ENCODE results near the gene RGS7.
"Not testable (repeated sequence)": the region's sequence is repeated elsewhere in the genome, so short reads cannot be mapped to it uniquely, and the experiment has no call there.

RGS7 gene

DNA sequence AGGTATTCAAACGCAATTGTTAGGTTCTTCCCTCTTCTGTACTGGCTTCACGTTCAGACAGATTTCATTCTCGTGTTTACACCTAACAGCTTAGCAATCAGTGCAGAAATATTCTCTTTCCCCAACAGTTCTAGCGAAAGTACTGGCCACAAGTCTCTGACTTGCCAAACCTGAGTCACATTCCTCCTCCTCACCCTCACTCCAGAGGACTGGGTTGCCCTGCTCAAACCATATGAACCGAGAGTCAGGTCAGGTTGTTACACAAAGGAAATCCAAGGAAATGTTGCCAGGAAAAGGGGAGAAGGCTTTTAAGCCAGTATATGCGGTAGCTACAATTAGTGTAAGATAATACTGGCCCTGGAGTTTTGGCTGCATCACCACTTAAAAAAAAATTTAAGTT, 282.5 kb downstream of the RGS7 start:
- no peak for DNase-seq

DNA sequence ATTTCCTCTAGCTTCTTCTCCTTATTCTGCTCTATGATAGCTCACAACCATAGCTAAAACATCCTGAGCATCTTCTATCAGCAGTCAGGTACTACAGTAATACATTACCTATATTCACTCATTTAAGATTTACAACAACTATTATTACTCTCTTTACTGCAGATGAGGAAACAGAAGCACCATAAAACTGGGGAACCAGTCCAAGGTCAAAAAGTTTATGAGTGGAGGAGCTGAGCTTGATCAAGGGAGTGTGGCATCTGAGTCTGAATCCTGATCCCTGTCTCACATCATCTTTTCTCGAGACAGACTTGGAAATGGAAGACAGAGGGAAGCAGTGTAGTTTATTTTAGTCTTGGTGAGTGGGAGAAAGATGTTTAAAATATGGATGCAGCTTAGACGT, 288.6 kb downstream of the RGS7 start:
- DNase-seq, result no peak

DNA sequence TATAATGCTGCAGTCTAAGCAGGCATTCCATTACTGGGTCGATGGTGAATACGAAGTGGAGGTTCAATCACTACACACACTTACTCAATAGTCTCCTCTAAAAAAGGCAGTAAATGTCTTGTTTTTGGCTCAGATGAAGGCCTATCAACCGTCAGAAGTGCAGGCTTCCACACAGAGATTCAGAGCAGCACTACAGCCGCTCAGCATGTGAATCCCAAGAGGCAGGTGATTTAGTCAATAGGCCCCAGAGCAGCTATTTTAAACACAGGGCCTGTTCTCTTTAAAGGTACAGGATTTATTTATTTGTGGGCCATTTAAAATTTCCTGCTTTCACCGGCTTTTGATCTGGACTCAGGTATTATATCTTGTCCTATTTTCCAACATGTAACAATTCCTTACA, 293.7 kb downstream of the RGS7 start:
- DNase-seq, result no peak

DNA sequence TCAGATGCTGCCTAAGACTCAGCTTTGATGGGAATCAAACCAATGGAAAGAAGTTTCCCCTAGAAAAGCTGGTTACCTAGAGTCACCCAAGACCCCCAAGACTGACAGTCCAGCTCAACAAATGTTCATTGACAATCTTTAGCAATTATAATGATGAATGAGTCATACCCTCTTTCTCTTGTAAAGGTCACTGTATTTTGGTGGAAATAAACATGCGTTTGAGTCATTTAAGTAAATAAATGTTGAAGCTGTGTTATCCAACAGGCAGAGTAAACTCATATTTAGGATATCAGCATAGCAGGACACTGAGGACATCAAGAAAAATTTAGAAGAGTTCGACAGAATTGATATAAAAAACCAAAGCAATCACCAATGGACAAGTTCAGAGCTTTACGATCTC, 295.9 kb downstream of the RGS7 start:
- DNase-seq, result no peak

DNA sequence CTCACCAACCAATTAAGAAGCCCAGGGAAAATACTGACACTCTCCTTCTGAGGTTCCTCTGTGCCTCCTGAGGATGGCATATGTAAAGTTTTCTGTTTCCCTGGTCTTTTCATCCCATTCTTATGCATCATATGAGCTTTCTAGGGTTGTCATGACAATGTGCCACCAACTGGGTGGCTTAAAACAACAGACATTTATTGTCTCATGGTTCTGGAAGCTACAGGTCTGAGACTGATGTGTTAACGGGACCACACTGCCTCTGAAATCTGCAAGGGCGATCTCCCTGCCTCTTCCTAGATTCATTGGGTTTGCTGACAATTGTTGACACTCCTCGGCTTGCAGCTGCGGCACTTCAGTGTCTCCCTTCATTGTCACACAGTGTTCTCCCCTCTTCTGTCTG, 308.4 kb downstream of the RGS7 start:
- DNase-seq, result no peak

DNA sequence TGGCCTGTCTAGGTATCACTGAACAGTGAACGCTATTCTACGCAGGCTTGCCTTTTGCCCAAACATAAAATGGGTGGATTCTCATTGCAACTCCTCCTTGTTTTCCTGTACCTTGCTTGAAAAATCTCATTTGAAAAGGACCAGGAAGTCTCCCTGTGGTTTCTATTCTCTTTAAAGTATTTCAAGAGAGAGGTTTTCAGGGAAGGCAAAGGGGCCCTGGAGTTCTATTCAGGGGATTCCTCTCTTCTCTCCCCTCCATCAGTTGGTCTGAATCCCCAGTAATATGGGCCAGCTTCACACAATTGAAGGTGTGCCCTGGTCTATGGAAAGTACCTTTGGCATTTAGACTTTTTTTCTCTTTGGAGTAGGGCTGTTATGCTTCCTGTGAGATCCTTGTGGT, 311.3 kb downstream of the RGS7 start:
- no peak for DNase-seq

DNA sequence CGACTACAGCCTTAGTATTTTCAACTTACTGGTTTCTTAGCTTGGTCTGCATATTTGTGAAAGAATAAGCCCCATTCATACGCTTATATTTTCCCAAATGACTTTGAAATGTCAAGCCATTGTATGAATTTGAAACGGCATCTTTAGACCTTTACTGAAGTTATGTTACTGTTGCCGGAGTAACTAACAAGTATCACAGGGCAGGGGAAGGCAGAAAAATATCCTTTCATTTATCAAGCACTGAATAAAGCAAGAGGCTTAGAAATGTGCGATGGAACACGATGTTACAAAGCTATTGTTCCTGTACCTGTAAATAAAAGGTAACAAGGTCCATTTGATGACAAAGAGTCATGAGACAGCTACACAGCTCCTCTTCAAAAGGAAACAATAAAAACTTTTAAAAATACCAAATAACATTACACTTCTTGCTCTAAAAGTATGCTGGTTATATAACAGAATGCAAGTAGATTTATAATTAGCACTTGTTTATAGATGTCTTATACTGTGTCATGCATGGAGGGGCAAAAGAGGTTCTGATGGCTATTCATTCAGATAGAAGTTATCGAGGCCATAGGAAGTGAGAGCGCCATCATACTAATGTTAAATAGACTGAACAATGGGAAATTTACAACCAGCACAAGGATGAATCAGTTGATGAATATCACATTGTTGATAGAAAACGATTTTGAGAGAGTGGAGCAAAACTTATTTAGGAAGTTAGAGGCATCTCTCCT, 322.6 kb downstream of the RGS7 start:
- DNase-seq, result no peak

DNA sequence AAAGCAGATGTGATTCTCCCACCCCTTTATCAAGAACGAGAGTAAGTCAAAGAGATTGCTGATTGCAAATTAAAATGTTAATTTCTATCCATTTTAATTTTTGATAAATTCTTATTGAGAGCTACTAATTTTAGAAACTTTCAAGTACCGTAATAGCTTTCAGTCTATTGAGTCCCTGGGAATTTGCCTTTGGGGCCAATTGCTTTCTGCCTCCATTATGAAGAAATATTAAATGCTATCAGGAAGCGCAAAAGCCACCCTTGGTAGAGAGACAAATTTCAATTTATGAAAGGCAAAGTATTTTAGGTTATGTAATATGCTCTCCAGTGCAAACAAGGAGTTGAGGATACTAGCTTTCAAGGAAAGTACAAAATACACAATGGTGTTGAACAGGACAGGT, 332.2 kb downstream of the RGS7 start:
- DNase-seq, result no peak

DNA sequence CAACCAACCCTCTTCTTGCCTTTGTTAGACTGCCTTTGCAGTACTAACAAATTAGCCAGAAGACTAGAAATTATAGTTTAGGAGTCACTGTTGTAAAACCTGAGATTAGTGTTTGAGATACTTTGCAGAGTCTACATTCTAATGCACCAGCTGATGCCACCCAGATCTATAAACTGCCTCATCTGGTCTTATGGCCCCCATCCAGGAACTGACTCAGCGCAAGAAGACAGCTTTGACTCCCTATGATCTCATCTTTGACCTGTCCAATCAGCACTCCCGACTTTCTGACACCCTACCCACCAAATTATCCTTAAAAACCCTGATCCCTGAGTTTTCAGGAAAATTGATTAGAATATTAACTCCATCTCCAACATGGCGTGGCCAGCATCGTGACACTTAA, 334.6 kb downstream of the RGS7 start:
- no peak for DNase-seq

DNA sequence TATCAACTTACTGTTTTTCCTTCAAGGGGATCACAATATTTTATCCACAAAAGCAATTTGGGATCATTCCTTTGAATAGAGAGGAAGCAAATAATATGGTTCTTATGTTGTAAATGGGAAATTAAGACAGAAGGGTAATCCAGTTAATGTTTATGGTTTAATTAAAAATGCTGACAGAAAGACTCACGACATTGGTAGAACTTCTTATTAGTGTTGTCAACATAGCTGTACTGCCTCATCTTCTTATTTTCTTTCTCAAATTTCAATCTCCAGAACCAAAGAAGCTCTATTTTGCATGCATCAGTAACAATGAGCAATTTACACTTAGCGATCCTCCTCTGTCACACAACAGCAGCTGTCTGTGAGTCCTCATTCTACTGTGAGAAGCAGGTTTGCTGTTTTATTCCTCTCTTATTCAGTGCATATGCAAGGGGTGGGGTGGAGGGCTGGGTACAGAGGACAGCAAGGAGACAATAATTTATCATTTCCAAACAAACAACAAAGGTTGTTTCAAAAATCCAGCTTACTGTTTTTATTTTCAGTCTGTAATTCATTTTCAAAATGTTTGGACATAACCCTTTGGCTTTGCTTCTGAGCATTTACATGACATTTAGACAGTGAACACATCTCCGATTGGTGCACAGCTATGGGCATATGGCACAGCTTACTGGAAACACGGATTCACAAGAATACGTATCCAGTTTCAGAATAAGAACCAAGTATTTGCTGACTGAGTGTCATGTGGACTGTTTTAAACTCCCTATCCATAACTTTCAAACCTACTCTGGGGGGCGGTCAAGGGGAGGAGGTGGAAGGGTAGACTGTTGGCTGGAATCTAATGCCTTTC, 335.9 kb downstream of the RGS7 start:
- DNase-seq, result no peak

DNA sequence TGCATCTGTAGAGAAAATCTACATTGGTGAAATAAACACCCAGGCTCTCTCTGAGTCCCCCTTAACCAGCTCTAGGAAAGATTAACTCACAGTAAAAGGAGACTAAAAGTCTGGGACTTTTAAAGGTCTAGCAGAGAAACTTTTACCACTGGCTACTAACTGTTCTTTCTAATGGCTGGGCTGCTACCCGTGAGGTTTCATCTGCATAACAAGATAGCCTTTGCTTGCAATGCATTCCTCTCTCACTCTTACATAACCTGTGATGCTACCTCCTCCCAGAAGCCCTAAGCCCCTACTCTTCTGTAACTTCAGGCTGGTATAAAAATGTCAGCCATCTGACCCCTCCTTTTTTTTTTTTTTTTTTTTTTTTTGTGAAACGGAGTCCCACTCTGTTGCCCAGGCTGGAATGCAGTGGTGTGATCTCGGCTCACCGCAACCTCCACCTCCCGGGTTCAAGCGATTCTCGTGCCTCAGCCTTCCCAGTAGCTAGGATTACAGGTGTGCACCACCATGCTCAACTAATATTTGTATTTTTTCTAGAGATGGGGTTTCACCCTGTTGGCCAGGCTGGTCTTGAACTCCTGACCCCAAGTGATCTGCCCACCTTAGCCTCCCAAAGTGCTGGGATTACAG, 344.2 kb downstream of the RGS7 start:
- no peak for DNase-seq

DNA sequence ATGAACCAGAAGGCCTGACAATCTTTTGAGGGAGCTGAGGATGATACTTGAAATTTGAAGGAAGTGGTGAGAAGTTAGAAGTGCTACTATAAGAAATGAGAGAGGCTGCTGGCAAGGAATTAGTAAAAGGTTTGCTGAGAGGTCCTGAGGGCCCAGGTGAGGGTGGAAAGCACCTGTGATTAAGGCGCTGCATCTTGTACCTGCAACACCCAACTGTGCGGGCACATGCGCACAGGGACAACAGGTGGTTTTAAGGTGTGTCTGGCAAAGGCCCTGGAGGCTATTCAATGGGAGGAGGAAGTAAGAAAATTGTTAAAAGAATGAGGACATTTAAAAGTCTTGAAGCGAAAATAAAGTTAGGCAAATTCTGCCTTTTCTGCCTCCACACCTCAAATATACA, 349.3 kb downstream of the RGS7 start:
- DNase-seq, result no peak

DNA sequence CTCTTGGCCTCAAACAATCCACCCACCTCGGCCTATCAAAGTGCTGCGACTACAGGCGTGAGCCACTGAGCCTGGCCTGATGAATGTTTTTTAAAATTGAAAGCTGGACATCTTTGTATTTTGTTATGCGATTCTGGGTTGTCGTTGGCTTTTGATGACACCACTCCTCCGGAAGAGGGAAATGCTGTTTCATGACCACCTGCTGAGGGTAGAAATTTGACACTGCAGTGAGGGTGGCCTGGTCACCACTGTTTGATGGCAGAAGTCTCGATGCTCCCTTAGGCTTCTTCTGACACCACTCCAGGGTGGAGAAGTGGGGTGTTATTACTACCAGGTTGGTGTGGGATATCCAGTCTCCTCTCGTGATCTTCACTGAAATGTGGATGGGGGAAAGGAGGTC, 357.2 kb downstream of the RGS7 start:
- no peak for DNase-seq

DNA sequence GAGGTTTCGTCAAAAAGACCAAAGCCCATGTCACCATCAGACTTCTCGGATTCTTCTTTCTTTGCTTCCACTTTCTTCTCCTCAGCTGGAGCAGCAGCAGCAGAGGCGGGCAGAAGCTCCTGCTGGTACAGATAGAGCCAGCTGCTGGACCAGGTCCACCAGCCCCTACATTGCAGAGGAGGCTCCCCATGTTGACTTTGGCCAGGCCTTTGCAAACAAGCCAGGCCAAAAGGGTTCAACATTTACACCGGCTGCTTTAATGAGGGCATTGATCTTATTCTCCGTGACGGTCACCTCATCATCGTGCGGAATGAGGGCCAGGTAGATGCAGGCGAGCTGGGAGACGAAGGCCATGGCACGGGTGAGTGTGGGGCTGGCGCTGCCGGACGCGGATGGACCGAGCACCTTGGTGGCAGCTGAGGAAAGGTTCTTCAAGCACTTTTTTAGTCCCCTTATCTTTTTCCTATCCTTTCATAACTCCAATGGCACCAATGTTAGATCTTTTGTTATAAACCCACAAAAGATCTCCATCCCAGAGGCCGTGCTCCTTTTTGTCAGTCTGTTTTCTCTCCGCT, 358.5 kb downstream of the RGS7 start:
- no peak for DNase-seq

DNA sequence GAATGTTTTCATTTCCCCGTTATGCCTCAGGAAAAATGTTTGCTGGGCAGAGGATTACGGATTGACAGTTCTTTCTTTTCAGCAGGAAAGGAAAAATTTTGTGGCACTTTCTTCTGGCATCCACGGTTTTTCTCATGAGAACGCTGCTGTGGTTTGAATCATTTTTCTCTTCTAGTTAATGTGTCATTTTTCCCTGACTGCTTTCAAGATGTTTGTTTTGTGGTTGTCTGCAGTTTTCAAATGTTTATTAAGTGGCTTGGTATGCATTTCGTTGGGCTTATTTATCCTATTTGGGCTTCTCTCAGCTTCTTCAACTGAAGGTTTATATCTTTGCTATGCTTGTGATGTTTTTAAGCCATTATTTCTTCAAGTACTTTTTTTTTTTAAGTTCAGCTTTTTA, 359.0 kb downstream of the RGS7 start:
- DNase-seq, result no peak

DNA sequence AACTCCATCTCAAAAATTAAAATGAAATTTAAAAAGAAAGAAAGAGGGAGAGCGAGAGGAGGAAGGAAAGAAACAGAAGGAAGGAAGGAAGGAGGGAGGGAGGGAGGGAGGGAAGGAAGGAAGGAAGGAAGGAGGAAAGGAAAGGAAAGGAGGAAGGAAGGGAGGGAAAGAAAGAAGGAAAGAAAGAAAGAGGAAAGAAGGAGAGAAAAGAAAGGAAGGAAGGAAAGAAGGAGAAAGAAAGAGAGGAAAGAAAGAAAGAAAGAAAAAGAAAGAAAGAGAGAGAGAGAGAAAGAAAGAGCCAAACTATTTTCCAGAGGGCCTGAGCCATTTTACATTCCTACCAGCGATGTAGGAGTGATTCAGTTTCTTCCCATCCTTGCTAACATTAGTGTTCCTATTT, 364.0 kb downstream of the RGS7 start:
- DNase-seq, result no peak

DNA sequence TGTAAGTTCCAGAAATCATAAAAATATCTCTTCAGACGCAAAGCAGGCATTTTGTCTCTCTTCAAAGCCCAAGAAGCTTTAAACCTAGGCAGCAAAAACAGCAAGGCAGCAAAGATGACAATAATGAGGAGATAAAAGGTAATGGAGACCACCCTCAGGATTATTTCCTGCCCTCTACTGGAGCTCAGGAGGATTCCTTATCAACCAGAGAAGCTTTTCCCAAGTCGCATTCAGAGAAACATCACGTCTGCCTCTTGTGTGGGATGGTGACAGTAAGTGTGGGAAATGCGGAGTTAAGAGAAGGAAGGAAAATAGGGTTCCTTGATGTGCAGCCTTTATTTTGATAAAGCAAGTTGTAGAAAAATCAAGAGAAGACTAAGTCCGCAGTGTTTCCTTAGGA, 365.8 kb downstream of the RGS7 start:
- no peak for DNase-seq

DNA sequence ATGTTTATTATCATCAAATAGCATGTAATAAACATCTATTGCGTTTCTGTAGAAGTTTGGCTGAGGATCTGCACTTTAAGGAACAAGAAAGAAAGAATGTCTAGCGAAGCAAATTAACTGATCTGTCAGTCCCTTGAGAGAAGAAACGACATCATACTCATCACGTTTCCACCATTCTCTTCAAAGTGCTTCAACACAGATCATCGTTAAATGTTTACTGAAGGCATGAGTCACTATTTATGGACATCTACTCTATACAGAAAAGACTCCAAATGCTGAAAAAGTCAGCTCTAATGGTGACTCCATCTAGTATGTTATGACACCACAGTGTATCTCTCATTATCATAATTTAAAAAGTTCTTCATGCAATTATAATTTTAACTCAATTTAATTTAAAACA, 369.1 kb downstream of the RGS7 start:
- no peak for DNase-seq

DNA sequence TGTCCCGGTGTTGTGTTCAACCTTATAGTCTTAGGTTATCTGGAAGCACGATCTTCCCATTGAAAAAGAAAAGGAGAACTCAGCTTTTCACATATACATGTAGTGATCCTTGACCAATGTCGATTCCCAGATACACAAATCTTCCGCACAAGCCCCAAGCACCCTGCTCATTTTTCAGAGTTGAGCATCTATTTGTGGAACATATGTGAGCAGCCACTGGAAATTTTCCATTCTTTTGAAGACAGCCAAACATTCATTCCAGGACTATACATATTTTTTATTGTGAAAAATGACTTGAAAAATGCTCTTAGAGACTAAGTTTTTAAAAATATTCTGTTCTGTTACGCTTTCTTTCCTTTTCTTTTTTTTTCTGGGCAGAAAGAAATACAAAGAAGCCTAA, 371.9 kb downstream of the RGS7 start:
- DNase-seq, result no peak

DNA sequence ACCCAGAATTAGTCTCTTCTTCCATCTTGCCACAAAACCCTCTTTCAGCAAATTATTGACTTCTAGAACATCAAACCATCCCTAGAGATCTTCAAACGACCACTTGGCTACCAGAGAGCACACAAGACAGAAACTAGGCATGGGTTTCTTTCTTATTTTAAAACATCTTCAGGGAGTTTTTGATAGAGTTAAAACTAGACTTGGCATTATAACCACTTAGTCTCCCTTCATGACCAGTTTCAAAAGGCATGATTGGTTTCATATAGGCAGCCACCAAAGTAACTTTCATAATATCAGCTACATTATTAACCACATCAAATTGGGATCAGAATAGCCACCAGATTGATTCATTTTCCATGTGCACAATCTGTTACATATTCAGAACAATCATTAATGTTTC, 376.7 kb downstream of the RGS7 start:
- DNase-seq, result no peak

DNA sequence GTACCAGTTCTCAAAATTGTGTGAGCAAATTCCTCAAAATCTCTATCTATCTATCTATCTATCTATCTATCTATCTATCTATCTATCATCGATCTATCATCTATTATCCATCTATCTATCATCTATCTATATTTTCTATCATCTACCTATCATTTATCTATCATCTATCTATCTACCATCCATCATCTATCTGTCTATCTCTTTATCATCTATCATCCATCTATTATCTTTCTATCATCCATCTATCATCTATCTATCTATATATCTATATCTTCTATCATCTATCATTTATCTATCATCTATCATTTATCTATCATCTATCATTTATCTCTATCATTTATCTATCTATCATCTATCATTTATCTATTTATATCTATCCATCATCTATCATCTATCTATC, 380.3 kb downstream of the RGS7 start:
- no peak for DNase-seq

DNA sequence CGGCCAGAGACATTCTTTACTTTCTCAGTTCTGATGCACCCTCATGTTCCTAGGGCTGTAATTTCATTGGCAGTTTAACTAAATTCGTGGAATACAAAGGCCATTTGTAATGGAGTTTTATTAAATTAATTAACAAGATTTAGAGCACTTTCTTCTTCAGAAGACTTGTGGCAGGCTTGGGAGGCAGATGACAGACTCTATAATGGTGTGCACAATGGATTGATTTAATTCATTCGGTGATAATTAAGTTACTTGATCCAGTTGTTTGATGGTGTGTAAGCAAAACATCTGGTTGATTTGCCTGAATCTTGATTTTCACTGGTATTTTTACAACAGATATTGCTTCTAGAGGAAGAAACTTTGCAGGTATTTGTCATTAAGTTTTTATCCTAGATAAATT, 383.1 kb downstream of the RGS7 start:
- no peak for DNase-seq

DNA sequence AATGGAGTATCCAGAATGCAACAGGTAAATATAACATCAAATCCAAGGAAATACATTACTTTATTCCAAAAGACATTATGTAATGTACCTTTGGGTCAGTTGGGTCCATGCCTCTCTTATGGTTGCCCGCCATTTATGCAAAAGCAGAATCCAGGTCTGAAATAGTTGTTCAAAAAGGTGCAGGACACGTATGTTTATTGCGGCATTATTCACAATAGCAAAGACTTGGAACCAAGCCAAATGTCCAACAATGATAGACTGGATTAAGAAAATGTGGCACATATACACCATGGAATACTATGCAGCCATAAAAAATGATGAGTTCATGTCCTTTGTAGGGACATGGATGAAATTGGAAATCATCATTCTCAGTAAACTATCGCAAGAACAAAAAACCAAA, 384.9 kb downstream of the RGS7 start:
- not testable (repeated sequence) for DNase-seq

DNA sequence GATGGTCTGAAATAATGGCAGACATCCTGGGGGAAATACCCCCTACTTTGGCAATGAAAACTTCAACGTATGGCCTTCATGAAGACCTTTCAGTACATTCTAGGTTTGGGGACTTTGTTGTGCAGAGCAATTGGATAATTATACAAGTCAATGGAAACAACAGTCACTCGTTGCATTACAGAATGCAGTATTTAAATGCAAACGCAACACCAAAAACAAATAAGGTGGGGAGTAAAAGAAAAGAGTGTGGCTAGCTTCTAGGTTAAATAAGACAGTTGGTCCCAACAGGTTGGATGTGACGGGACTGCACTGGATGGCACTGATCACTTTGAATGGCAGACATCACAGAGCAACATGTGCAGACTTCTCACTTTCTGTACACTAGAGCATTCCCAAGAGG, 386.8 kb downstream of the RGS7 start:
- no peak for DNase-seq

Data from CD4-positive, alpha-beta T cell treated with Interleukin-4 for 1 hour (primary cell).